Lung (tissue), 12 donors: ENCODE measurements around the gene PTPRN2. TPM values are rescaled to one million over a fixed set of nuclear protein-coding genes. Genes with fewer than 3 reads are reported as not detected.

Experiments
- ATAC-seq: fragments of 200-7000 bp; cut with Tn5 transposase; one replicate; pipeline ENCODE4 v1.9.1; 2020; ENCODE audit warnings: moderate number of reproducible peaks; ENCODE audit not compliant: insufficient read depth, low FRiP score
- DNase-seq, 3 donors: peaks; one replicate each; pipeline ENCODE4 v3.0.0-alpha.2; 2013 to 2017
- H3K27ac ChIP-seq, 2 donors: one replicate each; pipeline ENCODE4 v1.5.1; 2013; ENCODE audit warnings: mild to moderate bottlenecking in 2 of 2, moderate library complexity in 2 of 2, control low read depth in 1 of 2, inconsistent platforms in 1 of 2, low read depth in 1 of 2, low read length in 1 of 2
- H3K27me3 ChIP-seq, 3 donors: one replicate each; pipeline ENCODE4 v1.5.1; 2013; ENCODE audit warnings: low read length in 2 of 3; ENCODE audit not compliant: control insufficient read depth in 3 of 3, insufficient read depth in 3 of 3
- H3K36me3 ChIP-seq, 4 donors: one replicate each; pipeline ENCODE4 v1.5.1; 2013; ENCODE audit warnings: low read length in 4 of 4, mild to moderate bottlenecking in 1 of 4, moderate library complexity in 1 of 4; ENCODE audit not compliant: control insufficient read depth in 4 of 4, insufficient read depth in 4 of 4
- H3K4me1 ChIP-seq, 5 donors: one replicate each; pipeline ENCODE4 v1.5.1; 2013; ENCODE audit warnings: low read length in 5 of 5, mild to moderate bottlenecking in 2 of 5, moderate library complexity in 1 of 5; ENCODE audit not compliant: control insufficient read depth in 5 of 5, insufficient read depth in 5 of 5
- H3K4me3 ChIP-seq: one replicate; pipeline ENCODE4 v1.5.1; 2013; ENCODE audit warnings: mild to moderate bottlenecking, control low read depth, moderate library complexity
- H3K9ac ChIP-seq, 2 donors: one replicate each; pipeline ENCODE4 v1.5.1; 2013; ENCODE audit warnings: low read length in 2 of 2, control low read depth in 1 of 2; ENCODE audit not compliant: insufficient read depth in 1 of 2
- H3K9me3 ChIP-seq, 4 donors: one replicate each; pipeline ENCODE4 v1.5.1; 2013; ENCODE audit warnings: low read length in 3 of 4, mild to moderate bottlenecking in 1 of 4, moderate library complexity in 1 of 4; ENCODE audit not compliant: control insufficient read depth in 4 of 4, insufficient read depth in 3 of 4
- WGBS, 2 donors: extraction: QIAGEN DNeasy Blood & Tissue Kit; methylation state at CpG; one replicate each; pipeline ENCODE4 v1.1.7; 2013; 5-methylcytosine and 5-hydroxymethylcytosine counted together
- polyA plus RNA-seq, 2 donors: library from polyadenylated mRNA; stranded (reverse); fragments of 200-250 nt; gene quantifications; one replicate each; pipeline ENCODE4 v1.2.1, GENCODE V29; 2013
- total RNA-seq, 2 donors: library from RNA; depleted of rRNA in 1 of 2; stranded (reverse); fragments of >200 nt in 1 of 2; gene quantifications; one replicate each; pipeline ENCODE4 v1.2.1, GENCODE V29; 2014 to 2021
- TF ChIP-seq, protein P1 (sequence below): IDR thresholded peaks from 2 replicates; pipeline ENCODE4 v1.5.1; 2012; ENCODE audit warnings: mild to moderate bottlenecking; ENCODE audit errors: control extremely low read depth, extremely low read depth
- donor health status: control.
- donor health status: control.
- donor health status: Bipolar disorder and iron deficiency.
- donor health status: healthy.
- donor health status: DM: yes; HTN: yes; CAD: no.

Gene PTPRN2
- total and polyA plus RNA-seq, 4 donors, result 2.1 to 7.4 (median 4.4) TPM

DNA sequence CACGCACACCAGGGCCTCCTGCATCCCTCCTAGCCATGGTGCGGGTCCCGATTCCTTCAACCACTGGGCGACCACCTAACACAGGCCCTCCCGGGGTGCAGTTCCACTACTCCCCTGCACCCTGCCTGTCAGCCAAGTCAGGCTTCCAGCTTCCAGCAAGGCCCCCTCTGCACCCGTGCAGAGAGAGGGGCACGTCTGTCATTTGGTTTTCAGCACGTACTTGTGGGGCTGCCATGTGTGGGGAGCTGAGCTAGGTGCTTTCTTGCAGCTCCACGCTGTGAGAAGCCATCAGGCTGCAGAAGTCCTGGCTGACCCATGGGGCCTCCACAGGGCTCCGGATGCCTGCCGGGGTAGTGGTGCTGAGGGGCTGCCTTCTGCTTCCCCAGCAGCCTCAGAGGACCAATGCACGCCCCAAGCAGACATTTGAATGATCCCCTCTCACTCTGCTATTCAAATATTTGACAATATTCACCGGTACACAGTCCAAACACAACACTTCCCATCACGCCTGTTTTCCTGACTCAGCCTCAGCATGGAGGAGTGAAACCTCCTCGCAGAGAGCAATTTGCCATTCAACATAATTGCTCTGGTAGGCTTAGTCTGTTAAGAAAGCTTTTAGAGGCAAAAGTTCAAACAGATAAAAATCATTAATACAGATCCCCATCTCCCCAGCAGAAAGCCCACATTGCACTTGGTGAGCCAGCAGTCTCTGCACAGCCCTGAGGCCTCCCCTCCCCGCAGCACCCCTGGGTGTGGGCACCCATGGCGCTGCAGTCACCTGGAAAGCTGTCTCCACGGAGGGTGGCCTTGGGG lies 449.9 kb downstream of the PTPRN2 start:
- Histone ChIP-seq H3K27ac (no peak overlapping the region), H3K27me3 (no peaks in the 10 kb centered on the region), H3K4me3 (no peak overlapping the region), H3K9ac (no peak overlapping the region), H3K9me3 (peaks cover 0 to 5% (median under 1%) of the 10 kb centered on the region in 4 donors), H3K4me1 (no peaks in the 10 kb centered on the region), H3K36me3 (no peaks in the 10 kb centered on the region)
- ATAC-seq (no peak), DNase-seq (no peak)
- 81 to 92% methylated on average over 18 of the region's 18 CpGs for WGBS, 2 donors
- TF ChIP-seq, protein P1, sequence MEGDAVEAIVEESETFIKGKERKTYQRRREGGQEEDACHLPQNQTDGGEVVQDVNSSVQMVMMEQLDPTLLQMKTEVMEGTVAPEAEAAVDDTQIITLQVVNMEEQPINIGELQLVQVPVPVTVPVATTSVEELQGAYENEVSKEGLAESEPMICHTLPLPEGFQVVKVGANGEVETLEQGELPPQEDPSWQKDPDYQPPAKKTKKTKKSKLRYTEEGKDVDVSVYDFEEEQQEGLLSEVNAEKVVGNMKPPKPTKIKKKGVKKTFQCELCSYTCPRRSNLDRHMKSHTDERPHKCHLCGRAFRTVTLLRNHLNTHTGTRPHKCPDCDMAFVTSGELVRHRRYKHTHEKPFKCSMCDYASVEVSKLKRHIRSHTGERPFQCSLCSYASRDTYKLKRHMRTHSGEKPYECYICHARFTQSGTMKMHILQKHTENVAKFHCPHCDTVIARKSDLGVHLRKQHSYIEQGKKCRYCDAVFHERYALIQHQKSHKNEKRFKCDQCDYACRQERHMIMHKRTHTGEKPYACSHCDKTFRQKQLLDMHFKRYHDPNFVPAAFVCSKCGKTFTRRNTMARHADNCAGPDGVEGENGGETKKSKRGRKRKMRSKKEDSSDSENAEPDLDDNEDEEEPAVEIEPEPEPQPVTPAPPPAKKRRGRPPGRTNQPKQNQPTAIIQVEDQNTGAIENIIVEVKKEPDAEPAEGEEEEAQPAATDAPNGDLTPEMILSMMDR, result no peak

GRCh38 chr7:158135931-158136330 lies 451.7 kb downstream of the PTPRN2 start:
- Histone ChIP-seq H3K4me1 (no peaks in the 10 kb centered on the region), H3K9ac (no peak overlapping the region), H3K36me3 (no peaks in the 10 kb centered on the region), H3K27me3 (no peaks in the 10 kb centered on the region), H3K9me3 (peaks cover 0 to 4% (median under 1%) of the 10 kb centered on the region in 4 donors), H3K27ac (no peak overlapping the region), H3K4me3 (no peak overlapping the region)
- TF ChIP-seq, protein P1, result no peak
- DNase-seq (no peak), ATAC-seq (no peak)
- WGBS, 2 donors, result 81 to 94% methylated on average over 16 of the region's 16 CpGs

- Histone ChIP-seq H3K27me3 (no peaks in the 10 kb centered on the region), H3K4me3 (no peak overlapping the region), H3K4me1 (no peaks in the 10 kb centered on the region), H3K36me3 (no peaks in the 10 kb centered on the region), H3K9ac (no peak overlapping the region), H3K27ac (no peak overlapping the region), H3K9me3 (peaks cover 0 to 6% (median 2%) of the 10 kb centered on the region in 4 donors)
- DNase-seq (no peak), ATAC-seq (no peak)
- TF ChIP-seq, protein P1, result no peak
- WGBS, 2 donors, result 84 to 95% methylated on average over 4 of the region's 4 CpGs
Observed at GRCh38 chr7:158134824-158135223, 452.8 kb downstream of the PTPRN2 start.
